Retinal pigment epithelial cell (primary cell): ENCODE data around the gene HSPA5.
"Not testable (repeated sequence)": the region's sequence is repeated elsewhere in the genome, so short reads cannot be mapped to it uniquely, and the experiment has no call there.

Experiments
- DNase-seq: peaks from one replicate; pipeline ENCODE4 v3.0.0-alpha.2; 2010; ENCODE audit warnings: low read depth
- H3K4me3 ChIP-seq: 2 replicates; pipeline ENCODE4 v1.5.1; 2011; ENCODE audit warnings: mild to moderate bottlenecking, low read length, control low read depth, moderate library complexity
- CTCF ChIP-seq: conservative IDR thresholded peaks from 2 replicates; pipeline ENCODE4 v1.5.1; 2011; ENCODE audit warnings: low read depth, low read length, control low read depth, inconsistent platforms

The HSPA5 gene

GRCh38 chr9:125202846-125203618, 38.1 kb downstream of the HSPA5 start:
- no peak for DNase-seq
- H3K4me3 ChIP-seq = no peak overlapping the region
- no peak for TF ChIP-seq CTCF

GRCh38 chr9:125200216-125201047, 40.7 kb downstream of the HSPA5 start, which contains the start of gene RABEPK:
RABEPK (plus strand) TSS chr9:125200542; CDS start chr9:125203014, 2,472 bp downstream.
- peak; percentile 77 for DNase-seq
- peak within 1 kb of the TSS; percentile 85 for H3K4me3 ChIP-seq
- no peak for TF ChIP-seq CTCF

GRCh38 chr9:125195591-125195990, 45.6 kb downstream of the HSPA5 start:
- H3K4me3 ChIP-seq, DNase-seq: not testable (repeated sequence)

GRCh38 chr9:125194466-125194865, 46.7 kb downstream of the HSPA5 start:
- H3K4me3 ChIP-seq, DNase-seq: not testable (repeated sequence)

- H3K4me3 ChIP-seq = peak overlapping the region; percentile 97
- TF ChIP-seq CTCF = no peak
- no peak for DNase-seq
These were observed 50.8 kb downstream of the HSPA5 start for GRCh38 chr9:125190361-125190801.

- TF ChIP-seq CTCF = peak; percentile 70
- DNase-seq = peak; percentile 86
- H3K4me3 ChIP-seq = peak within 1 kb of the TSS; percentile 97
These were observed 51.5 kb downstream of the HSPA5 start, which contains the start of gene PPP6C for GRCh38 chr9:125189361-125190289. PPP6C (minus strand) TSS chr9:125189803; CDS start chr9:125189718, 85 bp downstream.

GRCh38 chr9:125189011-125189360, 52.2 kb downstream of the HSPA5 start:
- no peak for TF ChIP-seq CTCF
- H3K4me3 ChIP-seq = peak overlapping the region; percentile 97
- no peak for DNase-seq
